ENCODE measurements around the gene FBXW11. TPM values are rescaled to one million over a fixed set of nuclear protein-coding genes. Genes with fewer than 3 reads are reported as not detected.

The FBXW11 gene
- total and polyA plus RNA-seq, 2 of the 13 experiments (the other 11 are each of a cell fraction or from before 2014, with no cell fraction given) = 31.7 to 53.6 TPM

DNA sequence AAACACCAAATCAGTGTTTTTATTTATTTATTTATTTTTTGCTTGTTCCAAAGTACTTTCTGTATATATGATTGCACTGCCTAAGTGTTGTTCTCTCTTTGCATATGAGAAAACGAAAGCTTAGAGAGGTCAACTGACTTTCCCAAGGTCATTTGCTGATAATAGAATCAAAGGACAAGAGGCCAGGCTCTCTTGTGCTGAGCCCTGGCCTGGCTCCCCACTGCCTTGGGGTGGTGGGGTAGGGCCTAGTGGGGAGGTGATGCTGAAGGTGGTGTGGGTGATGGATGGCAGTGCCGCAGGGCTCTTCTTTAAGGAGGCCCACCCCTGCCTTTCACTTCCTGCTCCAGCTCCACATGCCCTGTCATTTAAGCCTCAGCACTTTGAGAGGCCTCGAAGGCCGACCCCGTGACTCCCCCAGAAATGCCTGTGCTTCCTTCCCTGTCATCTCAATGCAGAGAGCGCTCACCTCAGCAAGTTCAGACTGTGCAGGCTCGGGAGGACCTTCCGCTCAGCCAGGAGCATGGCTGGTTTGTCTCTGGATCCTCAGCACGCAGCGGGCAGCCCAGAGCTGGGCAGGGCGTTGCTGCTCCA is 161.3 kb downstream of the FBXW11 start:
- CTCF ChIA-PET (ENCODE audit: low intra/inter-chr PET ratio, low total read pairs) = no interaction called here

More for the DNA sequence above, 161.3 kb downstream of the FBXW11 start:
- no peak overlapping the region for H3K27ac ChIP-seq (ENCODE audit: extremely low read length, insufficient read depth, low read length)
- no peak for ATAC-seq
- FAIRE-seq = no peak
- no peak overlapping the region for H3K4me3 ChIP-seq (replicated peaks in 1 of 3; ENCODE audit: insufficient read depth in 1 of 3, low read depth in 2 of 3, low read length in 3 of 3)
- H3K9ac ChIP-seq (ENCODE audit: insufficient read depth, low read depth, low read length) = no peak overlapping the region
- H2AFZ ChIP-seq (ENCODE audit: low read length) = no peak overlapping the region
- in situ Hi-C loops (cut with HindIII; ENCODE audit: extremely low pct_ligation_motif_present, low pct_unique_long_range_greater_than_20kb) = no loop called here
- no peaks in the 10 kb centered on the region for H3K4me1 ChIP-seq (ENCODE audit: insufficient read depth, low read length)
- POLR2A ChIA-PET = no interaction called here
- intact Hi-C loops (cut with micrococcal nuclease; ENCODE audit: unreplicated experiment) = no loop called here
- no peak overlapping the region for H3K4me2 ChIP-seq (ENCODE audit: low read depth, low read length)
- no peaks in the 10 kb centered on the region for H3K27me3 ChIP-seq (ENCODE audit: control insufficient read depth in 1 of 2, insufficient read depth in 2 of 2, low read length in 2 of 2)
- H4K20me1 ChIP-seq (ENCODE audit: insufficient read depth, low read length) = no peaks in the 10 kb centered on the region
- H3K9me3 ChIP-seq (ENCODE audit: low read length) = no peaks in the 10 kb centered on the region
- no peaks in the 10 kb centered on the region for H3K79me2 ChIP-seq (ENCODE audit: insufficient read depth, low read length)
- 79% methylated on average over 9 of the region's 11 CpGs for WGBS (ENCODE audit: low lambda C conversion rate)
- TF ChIP-seq SIX4 (CRISPR knock-in tag; IDR thresholded peaks at IDR 0.05) (no peak), ZNF280D (CRISPR knock-in tag; IDR thresholded peaks at IDR 0.05) (no peak)
- TF ChIP-seq, protein P1, sequence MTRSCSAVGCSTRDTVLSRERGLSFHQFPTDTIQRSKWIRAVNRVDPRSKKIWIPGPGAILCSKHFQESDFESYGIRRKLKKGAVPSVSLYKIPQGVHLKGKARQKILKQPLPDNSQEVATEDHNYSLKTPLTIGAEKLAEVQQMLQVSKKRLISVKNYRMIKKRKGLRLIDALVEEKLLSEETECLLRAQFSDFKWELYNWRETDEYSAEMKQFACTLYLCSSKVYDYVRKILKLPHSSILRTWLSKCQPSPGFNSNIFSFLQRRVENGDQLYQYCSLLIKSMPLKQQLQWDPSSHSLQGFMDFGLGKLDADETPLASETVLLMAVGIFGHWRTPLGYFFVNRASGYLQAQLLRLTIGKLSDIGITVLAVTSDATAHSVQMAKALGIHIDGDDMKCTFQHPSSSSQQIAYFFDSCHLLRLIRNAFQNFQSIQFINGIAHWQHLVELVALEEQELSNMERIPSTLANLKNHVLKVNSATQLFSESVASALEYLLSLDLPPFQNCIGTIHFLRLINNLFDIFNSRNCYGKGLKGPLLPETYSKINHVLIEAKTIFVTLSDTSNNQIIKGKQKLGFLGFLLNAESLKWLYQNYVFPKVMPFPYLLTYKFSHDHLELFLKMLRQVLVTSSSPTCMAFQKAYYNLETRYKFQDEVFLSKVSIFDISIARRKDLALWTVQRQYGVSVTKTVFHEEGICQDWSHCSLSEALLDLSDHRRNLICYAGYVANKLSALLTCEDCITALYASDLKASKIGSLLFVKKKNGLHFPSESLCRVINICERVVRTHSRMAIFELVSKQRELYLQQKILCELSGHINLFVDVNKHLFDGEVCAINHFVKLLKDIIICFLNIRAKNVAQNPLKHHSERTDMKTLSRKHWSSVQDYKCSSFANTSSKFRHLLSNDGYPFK (CRISPR knock-in tag; IDR thresholded peaks at IDR 0.05; ENCODE audit: borderline replicate concordance) = no peak
- no peak for DNase-seq (ENCODE audit: low spot score)
- no peaks in the 10 kb centered on the region for H3K36me3 ChIP-seq (replicated peaks in 1 of 2; ENCODE audit: control insufficient read depth in 1 of 2, insufficient read depth in 2 of 2, low read length in 2 of 2)
- BruUV-seq (replicated peaks) = no TSS peak

All from HepG2 (cell line).